SK-N-SH treated with all-trans-retinoic acid at 6 μM for 48 hours (cell line): ENCODE data around the gene RBMS1.
A peak's percentile ranks its signal among the peaks of the same experiment; 100 is the strongest.

Experiments
- ATAC-seq: fragments of 200-7000 bp; cut with Tn5 transposase; 3 replicates; pipeline ENCODE4 v1.9.1; 2020; ENCODE audit warnings: mild to moderate bottlenecking, moderate library complexity
- ARNTL ChIP-seq: fragments of 450-650 bp; formaldehyde crosslinking; IDR thresholded peaks from 2 replicates; pipeline ENCODE4 v1.5.0; 2020; ENCODE audit warnings: low read depth, mild to moderate bottlenecking, moderate library complexity, borderline replicate concordance
- BACH2 ChIP-seq: fragments of 250-450 bp; sonication (Bioruptor Pico); IDR thresholded peaks from 2 replicates; pipeline ENCODE4 v1.9.0; 2021; ENCODE audit warnings: mild to moderate bottlenecking, borderline replicate concordance
- CSDC2 ChIP-seq: fragments of 250-450 bp; sonication (Bioruptor Pico); IDR thresholded peaks from 2 replicates; pipeline ENCODE4 v1.5.0; 2020; ENCODE audit warnings: mild to moderate bottlenecking, moderate library complexity
- ESRRG ChIP-seq: fragments of 250-450 bp; sonication (Bioruptor Pico); IDR thresholded peaks from 2 replicates; pipeline ENCODE4 v1.6.1; 2021; ENCODE audit warnings: mild to moderate bottlenecking
- GLIS3 ChIP-seq: fragments of 250-450 bp; sonication (Bioruptor Pico); IDR thresholded peaks from 2 replicates; pipeline ENCODE4 v1.5.0; 2020; ENCODE audit warnings: mild to moderate bottlenecking, moderate library complexity
- ISL1 ChIP-seq: fragments of 250-450 bp; sonication (Bioruptor Pico); IDR thresholded peaks from 2 replicates; pipeline ENCODE4 v2.1.2; 2022; ENCODE audit warnings: mild to moderate bottlenecking, moderate library complexity
- OSR1 ChIP-seq: fragments of 250-450 bp; sonication (Bioruptor Pico); IDR thresholded peaks from 2 replicates; pipeline ENCODE4 v1.8.0; 2022; ENCODE audit warnings: moderate library complexity, mild to moderate bottlenecking, inconsistent platforms
- PPARA ChIP-seq: fragments of 250-450 bp; sonication (Bioruptor Pico); IDR thresholded peaks from 2 replicates; pipeline ENCODE4 v1.5.0; 2020; ENCODE audit warnings: mild to moderate bottlenecking, borderline replicate concordance
- RARB ChIP-seq: fragments of 250-450 bp; sonication (Bioruptor Pico); IDR thresholded peaks from 2 replicates; pipeline ENCODE4 v1.8.0; 2021; ENCODE audit warnings: mild to moderate bottlenecking, moderate library complexity
- SNAI2 ChIP-seq: fragments of 250-450 bp; sonication (Bioruptor Pico); IDR thresholded peaks from 2 replicates; pipeline ENCODE4 v1.5.0; 2020; ENCODE audit warnings: mild to moderate bottlenecking, moderate library complexity
- TCF4 ChIP-seq: fragments of 250-450 bp; sonication (Bioruptor Pico); IDR thresholded peaks from 2 replicates; pipeline ENCODE4 v1.8.0; 2021; ENCODE audit warnings: mild to moderate bottlenecking, moderate library complexity, borderline replicate concordance
- TOX ChIP-seq: fragments of 250-450 bp; sonication (Bioruptor Pico); IDR thresholded peaks from 2 replicates; pipeline ENCODE4 v1.8.0; 2021; ENCODE audit warnings: mild to moderate bottlenecking, moderate library complexity, borderline replicate concordance
- ZC3H10 ChIP-seq: fragments of 250-450 bp; sonication (Bioruptor Pico); IDR thresholded peaks from 2 replicates; pipeline ENCODE4 v1.5.1; 2021; ENCODE audit warnings: mild to moderate bottlenecking, moderate library complexity
- ZFP3 ChIP-seq: fragments of 250-450 bp; sonication (Bioruptor Pico); IDR thresholded peaks from 2 replicates; pipeline ENCODE4 v1.5.0; 2020; ENCODE audit warnings: mild to moderate bottlenecking, moderate library complexity
- ZFP30 ChIP-seq: fragments of 450-650 bp; formaldehyde crosslinking; IDR thresholded peaks from 2 replicates; pipeline ENCODE4 v1.5.0; 2022; ENCODE audit warnings: mild to moderate bottlenecking, moderate library complexity
- ZNF565 ChIP-seq: fragments of 450-650 bp; formaldehyde crosslinking; conservative IDR thresholded peaks from 2 replicates; pipeline ENCODE4 v1.5.0; 2020; ENCODE audit warnings: low read depth, mild to moderate bottlenecking, moderate library complexity
- ZNF70 ChIP-seq: fragments of 450-650 bp; formaldehyde crosslinking; IDR thresholded peaks from 2 replicates; pipeline ENCODE4 v1.5.0; 2020; ENCODE audit warnings: mild to moderate bottlenecking, moderate library complexity
- ZNF8 ChIP-seq: fragments of 450-650 bp; formaldehyde crosslinking; IDR thresholded peaks from 2 replicates; pipeline ENCODE4 v1.5.0; 2020; ENCODE audit warnings: mild to moderate bottlenecking, moderate library complexity
- TF ChIP-seq, protein P1 (sequence below): fragments of 250-450 bp; sonication (Bioruptor Pico); IDR thresholded peaks from 2 replicates; pipeline ENCODE4 v1.5.0; 2020; ENCODE audit warnings: mild to moderate bottlenecking, moderate library complexity
- TF ChIP-seq, protein P2 (sequence below): fragments of 250-450 bp; sonication (Bioruptor Pico); IDR thresholded peaks from 2 replicates; pipeline ENCODE4 v1.5.1; 2020; ENCODE audit warnings: low read depth, mild to moderate bottlenecking, moderate library complexity
- TF ChIP-seq, protein P3 (sequence below): fragments of 250-450 bp; sonication (Bioruptor Pico); IDR thresholded peaks from 2 replicates; pipeline ENCODE4 v1.8.0; 2021; ENCODE audit warnings: low read depth, mild to moderate bottlenecking, moderate library complexity, borderline replicate concordance
- TF ChIP-seq, protein P4 (sequence below): fragments of 250-450 bp; sonication (Bioruptor Pico); IDR thresholded peaks from 2 replicates; pipeline ENCODE4 v1.8.0; 2020; ENCODE audit warnings: mild to moderate bottlenecking, moderate library complexity, borderline replicate concordance

The RBMS1 gene

DNA sequence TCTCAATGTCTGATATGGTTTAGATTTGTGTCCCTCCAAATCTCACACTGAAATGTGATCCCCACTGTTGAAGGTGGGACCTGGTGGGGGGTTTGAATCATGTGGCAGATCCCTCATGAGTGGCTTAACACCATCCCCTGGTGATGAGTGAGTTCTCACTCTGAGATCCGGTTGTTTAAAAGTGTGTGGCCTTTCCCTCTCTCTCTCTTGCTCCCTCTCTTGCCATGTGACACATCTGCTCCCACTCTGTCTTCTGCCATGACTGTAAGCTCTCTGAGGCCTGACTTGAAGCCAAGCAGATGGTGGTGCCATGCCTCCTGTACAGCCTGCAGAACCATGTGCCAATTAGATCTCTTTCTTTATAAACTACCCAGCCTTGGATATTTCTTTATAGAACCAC lies 108.8 kb downstream of the RBMS1 start (continued):
- no peak for TF ChIP-seq ZFP3 (CRISPR knock-in tag)
- no peak for TF ChIP-seq ZFP30

DNA sequence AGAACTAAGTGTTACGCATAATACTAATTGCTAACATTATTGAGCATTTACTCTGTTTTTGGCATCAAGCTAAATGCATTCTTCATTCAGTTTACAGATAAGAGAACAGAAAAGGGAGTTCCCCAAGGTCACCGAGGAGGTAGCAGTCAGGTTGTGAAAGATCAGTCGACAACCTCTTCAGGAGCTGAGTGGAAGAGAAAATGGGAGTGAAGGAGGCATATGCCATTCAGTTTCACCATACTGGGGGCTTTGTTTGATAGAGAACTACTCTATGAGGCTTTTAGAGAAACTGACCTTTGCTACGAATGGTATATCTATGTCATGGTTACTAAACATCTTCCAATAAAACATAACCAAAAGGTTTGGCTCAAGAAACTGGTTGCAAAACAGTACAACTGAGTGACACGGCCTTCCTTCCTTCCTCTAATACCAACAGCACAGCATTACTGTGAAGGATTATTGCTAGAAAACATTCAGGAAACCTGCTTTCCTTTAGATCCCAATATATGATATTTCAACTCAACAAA lies 112.1 kb downstream of the RBMS1 start:
- ATAC-seq, result no peak
- TF ChIP-seq ZNF70 (CRISPR knock-in tag) (no peak), ISL1 (CRISPR knock-in tag) (peak; percentile 65), CSDC2 (no peak), PPARA (CRISPR knock-in tag) (no peak)
- TF ChIP-seq, protein P1, sequence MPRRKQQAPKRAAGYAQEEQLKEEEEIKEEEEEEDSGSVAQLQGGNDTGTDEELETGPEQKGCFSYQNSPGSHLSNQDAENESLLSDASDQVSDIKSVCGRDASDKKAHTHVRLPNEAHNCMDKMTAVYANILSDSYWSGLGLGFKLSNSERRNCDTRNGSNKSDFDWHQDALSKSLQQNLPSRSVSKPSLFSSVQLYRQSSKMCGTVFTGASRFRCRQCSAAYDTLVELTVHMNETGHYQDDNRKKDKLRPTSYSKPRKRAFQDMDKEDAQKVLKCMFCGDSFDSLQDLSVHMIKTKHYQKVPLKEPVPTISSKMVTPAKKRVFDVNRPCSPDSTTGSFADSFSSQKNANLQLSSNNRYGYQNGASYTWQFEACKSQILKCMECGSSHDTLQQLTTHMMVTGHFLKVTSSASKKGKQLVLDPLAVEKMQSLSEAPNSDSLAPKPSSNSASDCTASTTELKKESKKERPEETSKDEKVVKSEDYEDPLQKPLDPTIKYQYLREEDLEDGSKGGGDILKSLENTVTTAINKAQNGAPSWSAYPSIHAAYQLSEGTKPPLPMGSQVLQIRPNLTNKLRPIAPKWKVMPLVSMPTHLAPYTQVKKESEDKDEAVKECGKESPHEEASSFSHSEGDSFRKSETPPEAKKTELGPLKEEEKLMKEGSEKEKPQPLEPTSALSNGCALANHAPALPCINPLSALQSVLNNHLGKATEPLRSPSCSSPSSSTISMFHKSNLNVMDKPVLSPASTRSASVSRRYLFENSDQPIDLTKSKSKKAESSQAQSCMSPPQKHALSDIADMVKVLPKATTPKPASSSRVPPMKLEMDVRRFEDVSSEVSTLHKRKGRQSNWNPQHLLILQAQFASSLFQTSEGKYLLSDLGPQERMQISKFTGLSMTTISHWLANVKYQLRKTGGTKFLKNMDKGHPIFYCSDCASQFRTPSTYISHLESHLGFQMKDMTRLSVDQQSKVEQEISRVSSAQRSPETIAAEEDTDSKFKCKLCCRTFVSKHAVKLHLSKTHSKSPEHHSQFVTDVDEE, result no peak
- TF ChIP-seq, protein P2, sequence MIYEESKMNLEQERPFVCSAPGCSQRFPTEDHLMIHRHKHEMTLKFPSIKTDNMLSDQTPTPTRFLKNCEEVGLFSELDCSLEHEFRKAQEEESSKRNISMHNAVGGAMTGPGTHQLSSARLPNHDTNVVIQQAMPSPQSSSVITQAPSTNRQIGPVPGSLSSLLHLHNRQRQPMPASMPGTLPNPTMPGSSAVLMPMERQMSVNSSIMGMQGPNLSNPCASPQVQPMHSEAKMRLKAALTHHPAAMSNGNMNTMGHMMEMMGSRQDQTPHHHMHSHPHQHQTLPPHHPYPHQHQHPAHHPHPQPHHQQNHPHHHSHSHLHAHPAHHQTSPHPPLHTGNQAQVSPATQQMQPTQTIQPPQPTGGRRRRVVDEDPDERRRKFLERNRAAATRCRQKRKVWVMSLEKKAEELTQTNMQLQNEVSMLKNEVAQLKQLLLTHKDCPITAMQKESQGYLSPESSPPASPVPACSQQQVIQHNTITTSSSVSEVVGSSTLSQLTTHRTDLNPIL (CRISPR knock-in tag), result no peak

DNA sequence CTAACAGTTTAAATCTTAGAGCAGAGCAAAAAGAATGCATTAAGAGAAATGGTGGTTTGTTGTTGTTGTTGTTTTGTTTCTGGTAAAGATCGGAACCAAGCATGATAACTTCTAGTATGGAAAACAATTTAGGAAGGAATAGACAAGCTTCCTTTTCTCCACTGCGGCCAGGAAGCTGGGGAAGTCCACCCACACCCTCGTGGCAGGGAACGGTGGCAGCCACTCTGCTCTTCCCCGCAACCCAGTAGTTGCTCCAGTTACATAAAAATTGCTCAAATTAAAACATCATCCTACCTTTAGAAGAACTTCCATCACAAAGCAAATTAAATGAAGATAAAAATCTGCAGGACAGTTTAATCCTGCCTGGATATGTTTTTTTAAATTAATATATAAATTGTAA lies 113.0 kb downstream of the RBMS1 start:
- no peak for ATAC-seq
- TF ChIP-seq ZNF70 (CRISPR knock-in tag) (no peak), SNAI2 (CRISPR knock-in tag) (no peak), TOX (CRISPR knock-in tag) (no peak), ZC3H10 (no peak)

DNA sequence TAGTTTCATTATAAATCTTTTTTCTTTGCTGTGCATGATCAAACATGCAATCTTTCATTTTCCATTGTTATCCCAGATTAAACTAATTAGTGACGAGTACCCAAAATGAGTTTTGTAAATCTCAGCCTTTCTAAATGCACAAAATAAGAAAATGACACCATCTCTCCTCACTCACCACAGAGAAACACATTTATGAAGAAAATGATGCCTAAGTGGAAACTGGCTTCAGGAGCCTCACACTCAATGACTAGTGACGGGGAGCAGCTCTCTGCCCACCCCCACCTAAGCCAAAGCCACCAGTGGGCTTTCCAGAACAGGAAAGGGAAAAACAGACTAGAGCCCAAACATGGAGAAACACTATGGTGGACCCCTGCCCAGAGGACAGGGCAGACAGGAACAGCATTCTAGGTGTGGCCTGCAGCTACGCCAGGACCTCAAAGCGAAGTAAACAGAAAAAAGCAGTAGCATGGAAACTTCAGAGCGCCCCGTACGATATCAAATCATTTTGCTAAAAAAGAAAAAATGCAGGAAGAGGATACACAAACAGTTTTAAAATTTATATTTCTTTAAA lies 113.5 kb downstream of the RBMS1 start:
- no peak for ATAC-seq
- no peak for TF ChIP-seq ZC3H10
- no peak for TF ChIP-seq TOX (CRISPR knock-in tag)
- TF ChIP-seq TCF4 (CRISPR knock-in tag), result no peak
- TF ChIP-seq, protein P3, sequence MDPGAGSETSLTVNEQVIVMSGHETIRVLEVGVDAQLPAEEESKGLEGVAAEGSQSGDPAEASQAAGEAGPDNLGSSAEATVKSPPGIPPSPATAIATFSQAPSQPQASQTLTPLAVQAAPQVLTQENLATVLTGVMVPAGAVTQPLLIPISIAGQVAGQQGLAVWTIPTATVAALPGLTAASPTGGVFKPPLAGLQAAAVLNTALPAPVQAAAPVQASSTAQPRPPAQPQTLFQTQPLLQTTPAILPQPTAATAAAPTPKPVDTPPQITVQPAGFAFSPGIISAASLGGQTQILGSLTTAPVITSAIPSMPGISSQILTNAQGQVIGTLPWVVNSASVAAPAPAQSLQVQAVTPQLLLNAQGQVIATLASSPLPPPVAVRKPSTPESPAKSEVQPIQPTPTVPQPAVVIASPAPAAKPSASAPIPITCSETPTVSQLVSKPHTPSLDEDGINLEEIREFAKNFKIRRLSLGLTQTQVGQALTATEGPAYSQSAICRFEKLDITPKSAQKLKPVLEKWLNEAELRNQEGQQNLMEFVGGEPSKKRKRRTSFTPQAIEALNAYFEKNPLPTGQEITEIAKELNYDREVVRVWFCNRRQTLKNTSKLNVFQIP (CRISPR knock-in tag), result no peak
- no peak for TF ChIP-seq SNAI2 (CRISPR knock-in tag)
- no peak for TF ChIP-seq ISL1 (CRISPR knock-in tag)
- no peak for TF ChIP-seq ZNF565
- TF ChIP-seq GLIS3 (CRISPR knock-in tag), result no peak
- TF ChIP-seq ZNF8 (CRISPR knock-in tag), result no peak
- no peak for TF ChIP-seq ARNTL (CRISPR knock-in tag)
- TF ChIP-seq BACH2 (CRISPR knock-in tag), result no peak
- TF ChIP-seq, protein P4, sequence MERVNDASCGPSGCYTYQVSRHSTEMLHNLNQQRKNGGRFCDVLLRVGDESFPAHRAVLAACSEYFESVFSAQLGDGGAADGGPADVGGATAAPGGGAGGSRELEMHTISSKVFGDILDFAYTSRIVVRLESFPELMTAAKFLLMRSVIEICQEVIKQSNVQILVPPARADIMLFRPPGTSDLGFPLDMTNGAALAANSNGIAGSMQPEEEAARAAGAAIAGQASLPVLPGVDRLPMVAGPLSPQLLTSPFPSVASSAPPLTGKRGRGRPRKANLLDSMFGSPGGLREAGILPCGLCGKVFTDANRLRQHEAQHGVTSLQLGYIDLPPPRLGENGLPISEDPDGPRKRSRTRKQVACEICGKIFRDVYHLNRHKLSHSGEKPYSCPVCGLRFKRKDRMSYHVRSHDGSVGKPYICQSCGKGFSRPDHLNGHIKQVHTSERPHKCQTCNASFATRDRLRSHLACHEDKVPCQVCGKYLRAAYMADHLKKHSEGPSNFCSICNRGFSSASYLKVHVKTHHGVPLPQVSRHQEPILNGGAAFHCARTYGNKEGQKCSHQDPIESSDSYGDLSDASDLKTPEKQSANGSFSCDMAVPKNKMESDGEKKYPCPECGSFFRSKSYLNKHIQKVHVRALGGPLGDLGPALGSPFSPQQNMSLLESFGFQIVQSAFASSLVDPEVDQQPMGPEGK (CRISPR knock-in tag), result no peak
- TF ChIP-seq ZFP3 (CRISPR knock-in tag), result no peak
- no peak for TF ChIP-seq RARB (CRISPR knock-in tag)
- TF ChIP-seq, protein P1, result no peak
- TF ChIP-seq OSR1 (CRISPR knock-in tag), result no peak
- TF ChIP-seq ESRRG (CRISPR knock-in tag), result no peak
- no peak for TF ChIP-seq PPARA (CRISPR knock-in tag)
